Measurements from ENCODE around the gene IL16. TPM values are rescaled to one million over a fixed set of nuclear protein-coding genes. Genes with fewer than 3 reads are reported as not detected.

The IL16 gene
- total and polyA plus RNA-seq, 4 donors: 1.9 to 6.9 (median 4.4) TPM

- TF ChIP-seq, protein P1, sequence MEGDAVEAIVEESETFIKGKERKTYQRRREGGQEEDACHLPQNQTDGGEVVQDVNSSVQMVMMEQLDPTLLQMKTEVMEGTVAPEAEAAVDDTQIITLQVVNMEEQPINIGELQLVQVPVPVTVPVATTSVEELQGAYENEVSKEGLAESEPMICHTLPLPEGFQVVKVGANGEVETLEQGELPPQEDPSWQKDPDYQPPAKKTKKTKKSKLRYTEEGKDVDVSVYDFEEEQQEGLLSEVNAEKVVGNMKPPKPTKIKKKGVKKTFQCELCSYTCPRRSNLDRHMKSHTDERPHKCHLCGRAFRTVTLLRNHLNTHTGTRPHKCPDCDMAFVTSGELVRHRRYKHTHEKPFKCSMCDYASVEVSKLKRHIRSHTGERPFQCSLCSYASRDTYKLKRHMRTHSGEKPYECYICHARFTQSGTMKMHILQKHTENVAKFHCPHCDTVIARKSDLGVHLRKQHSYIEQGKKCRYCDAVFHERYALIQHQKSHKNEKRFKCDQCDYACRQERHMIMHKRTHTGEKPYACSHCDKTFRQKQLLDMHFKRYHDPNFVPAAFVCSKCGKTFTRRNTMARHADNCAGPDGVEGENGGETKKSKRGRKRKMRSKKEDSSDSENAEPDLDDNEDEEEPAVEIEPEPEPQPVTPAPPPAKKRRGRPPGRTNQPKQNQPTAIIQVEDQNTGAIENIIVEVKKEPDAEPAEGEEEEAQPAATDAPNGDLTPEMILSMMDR (IDR thresholded peaks at IDR 0.05; ENCODE audit: low read depth, low read length, missing input control): no peak
- TF ChIP-seq, protein P2, sequence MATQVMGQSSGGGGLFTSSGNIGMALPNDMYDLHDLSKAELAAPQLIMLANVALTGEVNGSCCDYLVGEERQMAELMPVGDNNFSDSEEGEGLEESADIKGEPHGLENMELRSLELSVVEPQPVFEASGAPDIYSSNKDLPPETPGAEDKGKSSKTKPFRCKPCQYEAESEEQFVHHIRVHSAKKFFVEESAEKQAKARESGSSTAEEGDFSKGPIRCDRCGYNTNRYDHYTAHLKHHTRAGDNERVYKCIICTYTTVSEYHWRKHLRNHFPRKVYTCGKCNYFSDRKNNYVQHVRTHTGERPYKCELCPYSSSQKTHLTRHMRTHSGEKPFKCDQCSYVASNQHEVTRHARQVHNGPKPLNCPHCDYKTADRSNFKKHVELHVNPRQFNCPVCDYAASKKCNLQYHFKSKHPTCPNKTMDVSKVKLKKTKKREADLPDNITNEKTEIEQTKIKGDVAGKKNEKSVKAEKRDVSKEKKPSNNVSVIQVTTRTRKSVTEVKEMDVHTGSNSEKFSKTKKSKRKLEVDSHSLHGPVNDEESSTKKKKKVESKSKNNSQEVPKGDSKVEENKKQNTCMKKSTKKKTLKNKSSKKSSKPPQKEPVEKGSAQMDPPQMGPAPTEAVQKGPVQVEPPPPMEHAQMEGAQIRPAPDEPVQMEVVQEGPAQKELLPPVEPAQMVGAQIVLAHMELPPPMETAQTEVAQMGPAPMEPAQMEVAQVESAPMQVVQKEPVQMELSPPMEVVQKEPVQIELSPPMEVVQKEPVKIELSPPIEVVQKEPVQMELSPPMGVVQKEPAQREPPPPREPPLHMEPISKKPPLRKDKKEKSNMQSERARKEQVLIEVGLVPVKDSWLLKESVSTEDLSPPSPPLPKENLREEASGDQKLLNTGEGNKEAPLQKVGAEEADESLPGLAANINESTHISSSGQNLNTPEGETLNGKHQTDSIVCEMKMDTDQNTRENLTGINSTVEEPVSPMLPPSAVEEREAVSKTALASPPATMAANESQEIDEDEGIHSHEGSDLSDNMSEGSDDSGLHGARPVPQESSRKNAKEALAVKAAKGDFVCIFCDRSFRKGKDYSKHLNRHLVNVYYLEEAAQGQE (IDR thresholded peaks at IDR 0.05): peak; percentile 98
Measured at GRCh38 chr15:81301815-81302399, 105.2 kb downstream of the IL16 start (continued).

GRCh38 chr15:81302701-81303109 is 106.0 kb downstream of the IL16 start:
- peak overlapping the region in 1 of 2 donors; percentile 32 for H3K27ac ChIP-seq (ENCODE audit: low read depth in 1 of 2, low read length in 2 of 2)
- no peaks in the 10 kb centered on the region for H3K9me3 ChIP-seq (ENCODE audit: control insufficient read depth in 4 of 4, low read length in 3 of 4)
- DNase-seq (ENCODE audit: low spot score): no peak
- H3K4me1 ChIP-seq (ENCODE audit: control insufficient read depth in 4 of 4, insufficient read depth in 4 of 4, low read length in 3 of 4): peaks cover 5 to 24% (median 16%) of the 10 kb centered on the region in 4 donors
- no peak for TF ChIP-seq SP1 (IDR thresholded peaks at IDR 0.05)
- TF ChIP-seq, protein P3, sequence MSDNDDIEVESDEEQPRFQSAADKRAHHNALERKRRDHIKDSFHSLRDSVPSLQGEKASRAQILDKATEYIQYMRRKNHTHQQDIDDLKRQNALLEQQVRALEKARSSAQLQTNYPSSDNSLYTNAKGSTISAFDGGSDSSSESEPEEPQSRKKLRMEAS (IDR thresholded peaks at IDR 0.05): no peak
- no peak for TF ChIP-seq HNF4A (conservative IDR thresholded peaks at IDR 0.05)
- TF ChIP-seq, protein P2 (IDR thresholded peaks at IDR 0.05): no peak
- TF ChIP-seq, protein P1 (IDR thresholded peaks at IDR 0.05; ENCODE audit: low read depth, low read length, missing input control): no peak
- no peak for TF ChIP-seq RAD21 (IDR thresholded peaks at IDR 0.05)
- TF ChIP-seq TAF1 (conservative IDR thresholded peaks at IDR 0.05): no peak
- no peak for TF ChIP-seq YY1 (IDR thresholded peaks at IDR 0.05)
- TF ChIP-seq RXRA (IDR thresholded peaks at IDR 0.05): no peak
- no peak for TF ChIP-seq EGR1 (IDR thresholded peaks at IDR 0.05; ENCODE audit: low read depth in 2 of 2)
- no peak for TF ChIP-seq HNF4G (IDR thresholded peaks at IDR 0.05)
- TF ChIP-seq FOXA2 (IDR thresholded peaks at IDR 0.05): no peak
- TF ChIP-seq ATF3 (IDR thresholded peaks at IDR 0.05): no peak
- TF ChIP-seq FOXA1 (IDR thresholded peaks at IDR 0.05): no peak
- TF ChIP-seq NR2F2 (IDR thresholded peaks at IDR 0.05): no peak
- no peak for TF ChIP-seq ZBTB33 (IDR thresholded peaks at IDR 0.05)
- no peak for TF ChIP-seq GABPA (IDR thresholded peaks at IDR 0.05 in 1 of 2, conservative IDR thresholded peaks at IDR 0.05 in 1 of 2)
- no peak for TF ChIP-seq JUND (IDR thresholded peaks at IDR 0.05)
- peaks cover 0 to 14% (median 9%) of the 10 kb centered on the region in 4 donors for H3K36me3 ChIP-seq (ENCODE audit: control insufficient read depth in 4 of 4, insufficient read depth in 3 of 4, low read depth in 1 of 4, low read length in 3 of 4)
- no peak overlapping the region for H3K4me3 ChIP-seq (ENCODE audit: low read depth in 1 of 3, low read length in 3 of 3)
- no peak overlapping the region for H3K9ac ChIP-seq (ENCODE audit: low read depth in 1 of 2, low read length in 2 of 2)
- H3K27me3 ChIP-seq (ENCODE audit: control insufficient read depth in 4 of 4, insufficient read depth in 4 of 4, low read length in 3 of 4): no peaks in the 10 kb centered on the region
- 85% methylated on average over 6 of the region's 6 CpGs for WGBS

All from liver (tissue), 9 donors.